HG03097 (cell line): ENCODE measurements around the gene IGSF5.
"Not testable (repeated sequence)": the region's sequence is repeated elsewhere in the genome, so short reads cannot be mapped to it uniquely, and the experiment has no call there.

ENCODE experiments used
- ATAC-seq: cut with Tn5 transposase; IDR thresholded peaks from one replicate; pipeline ENCODE4 v1.9.1; 2021; ENCODE audit not compliant: unreplicated experiment, low FRiP score

Gene IGSF5

GRCh38 chr21:39744883-39745282, at the start of gene IGSF5:
Gene IGSF5, plus strand, starts transcription at chr21:39745183. Its CDS starts 327 bp downstream, at chr21:39745510.
- ATAC-seq, result not testable (repeated sequence)

GRCh38 chr21:39696196-39696595, 48.8 kb upstream of the IGSF5 start:
- no peak for ATAC-seq

GRCh38 chr21:39696618-39697017, 48.4 kb upstream of the IGSF5 start:
- ATAC-seq, result no peak

GRCh38 chr21:39700318-39700717, 44.7 kb upstream of the IGSF5 start:
- ATAC-seq, result no peak

- ATAC-seq, result no peak
Measured at GRCh38 chr21:39703578-39703977, 41.4 kb upstream of the IGSF5 start.

- no peak for ATAC-seq
Measured at GRCh38 chr21:39705849-39706248, 39.1 kb upstream of the IGSF5 start.

- no peak for ATAC-seq
Measured at GRCh38 chr21:39707316-39707715, 37.7 kb upstream of the IGSF5 start.

- ATAC-seq, result no peak
Measured at GRCh38 chr21:39710866-39711265, 34.1 kb upstream of the IGSF5 start.

GRCh38 chr21:39712273-39712672, 32.7 kb upstream of the IGSF5 start:
- no peak for ATAC-seq

GRCh38 chr21:39712976-39713375, 32.0 kb upstream of the IGSF5 start:
- ATAC-seq, result no peak

GRCh38 chr21:39713905-39714304, 31.1 kb upstream of the IGSF5 start:
- no peak for ATAC-seq

GRCh38 chr21:39714331-39714730, 30.7 kb upstream of the IGSF5 start:
- no peak for ATAC-seq

- ATAC-seq, result no peak
Measured at GRCh38 chr21:39715804-39716397, 29.1 kb upstream of the IGSF5 start.

- ATAC-seq, result no peak
Measured at GRCh38 chr21:39720126-39720778, 24.7 kb upstream of the IGSF5 start.

GRCh38 chr21:39721885-39722284, 23.1 kb upstream of the IGSF5 start:
- no peak for ATAC-seq

GRCh38 chr21:39724944-39725343, 20.0 kb upstream of the IGSF5 start:
- no peak for ATAC-seq

- no peak for ATAC-seq
Measured at GRCh38 chr21:39726133-39726532, 18.9 kb upstream of the IGSF5 start.

GRCh38 chr21:39727401-39728120, 17.4 kb upstream of the IGSF5 start:
- no peak for ATAC-seq

- ATAC-seq, result no peak
Measured at GRCh38 chr21:39728341-39728740, 16.6 kb upstream of the IGSF5 start.

- ATAC-seq, result no peak
Measured at GRCh38 chr21:39730418-39731157, 14.4 kb upstream of the IGSF5 start.

- no peak for ATAC-seq
Measured at GRCh38 chr21:39736716-39737115, 8.3 kb upstream of the IGSF5 start.
